Stimulated activated CD8-positive, alpha-beta memory T cell treated with anti-CD3 and anti-CD28 coated beads, Interleukin-15, amount 100 ng/mL, for 48 hours (primary cell): Measurements from ENCODE around the gene SMPD3.

ENCODE experiments used
- DNase-seq, 2 donors: peaks; one replicate each; pipeline ENCODE4 v3.0.0-alpha.2; 2020; ENCODE audit warnings: low read depth in 2 of 2

Gene SMPD3

GRCh38 chr16:68369697-68370580 lies 78.4 kb downstream of the SMPD3 start:
- peak; percentile 26 to 42 for DNase-seq

- DNase-seq: no peak
Measured at GRCh38 chr16:68369168-68369567, 79.1 kb downstream of the SMPD3 start.

- DNase-seq: peak in 1 of 2 donors; percentile 37
Measured at GRCh38 chr16:68368301-68368888, 79.9 kb downstream of the SMPD3 start.

- no peak for DNase-seq
Measured at GRCh38 chr16:68367891-68368290, 80.4 kb downstream of the SMPD3 start.

- no peak for DNase-seq
Measured at GRCh38 chr16:68367440-68367839, 80.9 kb downstream of the SMPD3 start.

- DNase-seq: peak; percentile 25 to 27
Measured at GRCh38 chr16:68367030-68367429, 81.3 kb downstream of the SMPD3 start.

DNA sequence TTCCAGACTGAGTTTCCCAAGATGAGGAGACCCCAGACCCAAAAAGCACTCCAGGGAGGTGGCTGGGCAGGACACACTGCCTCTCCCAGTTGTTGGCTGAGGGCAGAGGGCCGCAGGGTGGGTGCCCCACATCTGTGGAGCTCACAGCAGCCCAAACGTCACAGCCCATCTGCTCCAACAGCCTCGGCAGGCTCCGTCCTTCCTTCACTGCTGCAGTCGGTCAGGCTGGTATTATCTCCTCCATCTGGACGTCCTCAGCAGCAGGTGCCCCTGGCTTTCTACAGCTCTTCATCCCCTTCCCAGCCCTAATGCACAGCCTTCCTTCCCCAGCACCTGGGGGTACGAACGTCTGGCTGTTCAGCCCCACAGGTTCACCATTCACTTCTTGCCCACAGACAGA lies 82.2 kb downstream of the SMPD3 start:
- DNase-seq: no peak

DNA sequence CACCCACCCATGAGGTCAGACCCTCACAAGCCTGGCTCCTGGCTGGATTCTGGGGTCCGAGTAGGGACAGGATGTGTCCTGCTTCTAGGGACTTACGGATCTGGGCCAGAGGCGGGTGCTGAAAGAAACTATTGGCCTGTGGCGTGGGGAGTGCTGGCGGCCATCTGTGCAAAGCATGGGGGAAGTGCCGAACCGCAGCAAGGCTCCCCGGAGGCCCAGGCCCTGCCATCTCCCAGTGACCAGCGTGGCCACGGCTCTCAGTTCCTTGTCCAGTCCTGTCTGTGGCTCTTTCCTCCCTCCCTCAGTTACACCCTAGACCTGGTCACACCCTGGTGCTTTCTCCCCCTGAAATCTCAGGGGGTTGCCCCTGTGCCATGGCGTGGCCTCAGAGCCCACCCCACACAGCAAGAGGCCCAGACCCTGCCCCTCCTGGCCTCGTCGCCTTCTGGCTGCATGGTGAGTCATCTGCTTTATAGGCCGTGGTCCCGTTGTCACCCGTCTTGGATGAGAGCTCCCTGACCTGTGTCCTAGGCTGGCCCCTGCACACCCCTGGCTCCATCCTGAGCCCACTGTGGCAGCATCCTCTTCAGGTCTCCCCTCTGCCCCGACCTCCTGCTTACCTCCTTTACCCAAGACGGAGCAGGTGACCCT lies 83.0 kb downstream of the SMPD3 start:
- DNase-seq: no peak

- no peak for DNase-seq
Measured at GRCh38 chr16:68364561-68364998, 83.7 kb downstream of the SMPD3 start.

DNA sequence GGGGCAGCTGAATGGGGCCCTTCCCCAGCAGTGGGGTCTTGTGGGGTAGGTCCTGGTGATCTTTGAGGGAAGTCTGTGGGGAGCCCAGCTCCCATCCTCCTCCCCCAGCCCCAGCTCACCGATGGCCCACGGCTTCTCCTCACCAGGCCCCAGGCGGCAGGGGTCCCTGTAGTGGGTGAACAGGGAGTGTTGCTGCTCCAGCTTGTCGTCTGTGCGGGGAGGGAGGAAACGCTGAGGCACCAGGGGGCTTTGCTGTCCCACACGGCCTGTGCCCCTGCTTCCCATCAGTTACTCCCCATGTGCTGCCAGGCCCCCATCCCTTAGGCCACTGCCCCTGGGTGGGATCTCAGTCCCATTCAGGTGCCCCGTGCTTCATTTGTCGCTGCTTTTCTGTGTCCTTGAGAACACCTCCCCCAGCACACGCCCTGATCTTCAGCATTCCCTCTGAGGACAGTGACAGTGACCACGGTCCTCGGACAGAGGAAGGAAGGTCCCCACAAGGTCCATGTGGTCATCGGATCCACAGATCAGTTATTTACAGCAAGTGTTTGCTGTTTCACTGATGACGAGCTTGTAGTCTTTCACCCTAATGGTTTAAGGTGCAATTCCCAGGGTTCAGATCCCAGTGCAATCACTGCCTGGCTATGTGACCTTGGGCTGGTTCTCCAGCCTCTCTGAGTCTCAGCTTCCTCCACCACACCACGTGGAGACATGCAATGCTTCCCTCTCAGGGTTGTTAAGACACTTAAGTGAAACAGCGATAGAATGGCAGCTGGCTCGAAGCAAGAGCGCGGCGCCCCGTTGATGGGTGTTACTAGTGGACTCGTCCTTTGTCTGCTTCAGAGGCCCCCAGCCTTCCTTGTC lies 84.4 kb downstream of the SMPD3 start:
- no peak for DNase-seq

- no peak for DNase-seq
Measured at GRCh38 chr16:68362947-68363657, 85.2 kb downstream of the SMPD3 start.

GRCh38 chr16:68362262-68362913 lies 85.9 kb downstream of the SMPD3 start:
- no peak for DNase-seq

GRCh38 chr16:68361485-68361884 lies 86.8 kb downstream of the SMPD3 start:
- DNase-seq: no peak

DNA sequence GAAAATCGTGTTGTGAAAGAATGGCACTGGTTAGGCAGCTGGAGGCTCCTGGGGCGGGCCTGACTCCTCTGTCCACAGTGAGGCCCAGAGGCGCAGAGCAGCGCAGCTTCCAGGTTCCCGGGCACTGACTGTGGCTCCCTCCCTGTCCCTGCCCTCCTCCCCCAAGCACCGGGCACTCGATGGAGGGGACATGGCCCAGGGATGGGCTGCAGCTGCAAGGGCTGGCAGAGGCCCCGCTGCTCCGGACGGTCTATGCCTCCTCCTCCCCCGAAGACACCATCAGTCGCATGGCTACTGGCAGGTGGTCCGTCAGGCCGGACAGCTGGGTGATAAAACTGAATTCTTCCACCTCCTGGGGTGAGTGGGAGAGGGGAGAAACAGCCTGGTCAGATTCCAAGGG lies 87.4 kb downstream of the SMPD3 start:
- no peak for DNase-seq

- DNase-seq: no peak
Measured at GRCh38 chr16:68360547-68360946, 87.8 kb downstream of the SMPD3 start.

DNA sequence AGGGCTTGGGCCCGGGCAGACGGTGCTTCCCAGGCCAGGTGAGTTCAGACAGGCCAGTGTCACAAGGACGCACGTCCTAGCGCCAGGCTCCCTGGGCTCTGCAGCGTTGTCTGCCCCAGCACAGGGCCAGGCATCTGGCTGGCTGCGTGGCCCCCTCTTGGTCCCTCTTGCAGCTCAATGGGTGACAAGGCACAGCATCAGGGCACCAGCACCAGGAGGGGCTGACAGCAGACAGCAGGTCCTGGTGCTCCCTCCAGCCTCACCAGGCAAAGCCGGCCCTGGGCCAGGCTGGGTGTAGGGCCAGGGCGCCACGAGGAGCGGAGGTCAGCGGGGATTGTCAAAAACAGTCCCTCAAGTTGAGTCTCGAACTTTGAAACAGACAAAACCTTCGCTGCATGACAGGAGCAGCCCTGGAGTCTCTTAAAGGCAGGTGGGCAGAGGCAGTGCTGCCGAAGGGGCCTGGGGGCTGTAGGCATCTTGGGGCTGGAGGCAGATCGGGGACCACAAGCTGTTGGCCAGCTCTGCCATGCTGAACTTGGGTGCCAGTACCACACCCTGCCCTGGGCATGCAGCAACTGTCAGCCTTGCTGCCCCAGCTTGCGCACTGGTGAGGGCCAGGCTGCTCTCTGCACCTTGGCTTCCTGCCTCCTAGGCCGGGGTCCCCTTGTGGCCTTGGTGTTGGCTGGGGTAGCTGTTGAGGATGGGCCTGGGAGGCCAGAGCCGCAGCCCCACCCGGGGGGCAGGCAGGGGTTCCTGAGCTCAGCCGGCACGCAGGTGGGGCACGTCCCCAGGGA lies 88.7 kb downstream of the SMPD3 start:
- DNase-seq: no peak

DNA sequence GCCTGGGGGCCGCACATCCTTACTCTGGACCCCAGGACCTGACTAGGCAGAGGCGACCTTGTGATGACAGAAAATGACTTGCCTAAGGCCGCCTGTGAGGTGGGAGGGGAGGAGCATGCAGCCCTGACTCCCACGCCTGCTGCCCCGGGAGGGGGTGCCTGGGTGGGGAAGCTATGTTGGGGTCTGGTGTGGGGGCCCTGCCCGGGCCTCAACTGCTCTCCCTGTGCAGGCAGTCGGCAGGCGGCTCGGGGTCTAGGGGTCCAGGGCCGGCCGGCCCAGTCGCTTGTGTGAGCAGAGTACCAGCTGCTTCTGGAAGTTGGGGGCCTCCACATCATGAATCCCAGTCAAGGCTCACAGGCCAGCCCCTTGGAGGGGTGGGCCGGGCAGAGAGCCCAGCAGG lies 89.4 kb downstream of the SMPD3 start:
- no peak for DNase-seq

GRCh38 chr16:68357923-68358322 lies 90.4 kb downstream of the SMPD3 start:
- DNase-seq: no peak

GRCh38 chr16:68357521-68357922 lies 90.8 kb downstream of the SMPD3 start:
- no peak for DNase-seq

DNA sequence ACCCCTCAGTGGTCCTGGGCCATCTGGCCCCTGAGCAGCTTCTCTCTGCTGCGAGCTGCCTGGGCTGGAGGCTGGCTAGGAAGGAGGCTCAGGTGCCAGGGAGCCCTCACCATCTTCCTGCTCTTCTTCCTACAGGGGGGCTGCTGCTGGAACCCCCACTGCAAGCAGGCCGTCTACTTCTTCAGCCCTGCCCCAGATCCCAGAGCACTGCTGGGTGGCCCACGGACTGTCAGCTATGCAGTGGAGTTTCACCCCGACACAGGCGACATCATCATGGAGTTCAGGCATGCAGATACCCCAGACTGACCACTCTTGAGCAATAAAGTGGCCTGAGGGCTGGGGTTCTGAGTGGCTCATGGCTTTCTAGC lies 91.4 kb downstream of the SMPD3 start:
- no peak for DNase-seq
